ENCODE data around the gene OSBPL6. TPM values are rescaled to one million over a fixed set of nuclear protein-coding genes. Genes with fewer than 3 reads are reported as not detected.
A peak's percentile ranks its signal among the peaks of the same experiment; 100 is the strongest.

The OSBPL6 gene
- total and polyA plus RNA-seq, 9 of the 15 experiments (the other 6 are each of a cell fraction or from before 2014, with no cell fraction given) = 3.4 to 12.7 (median 9.3) TPM

DNA sequence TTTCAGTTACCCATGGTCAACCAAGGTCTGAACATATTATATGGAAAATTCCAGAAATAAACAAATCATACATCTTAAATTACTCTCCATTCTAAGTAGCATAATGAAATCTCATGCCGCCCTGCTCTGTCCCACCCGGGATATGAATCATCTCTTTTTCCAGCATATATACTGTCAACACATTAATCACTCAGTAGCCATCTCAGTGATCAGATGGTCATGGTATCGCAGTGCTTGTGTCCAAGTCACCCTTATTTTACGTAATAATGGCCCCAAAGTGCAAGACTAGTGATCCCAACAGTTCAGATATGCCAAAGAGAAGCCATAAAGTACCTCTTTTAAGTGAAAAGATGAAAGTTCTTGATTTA lies 43.8 kb downstream of the OSBPL6 start (continued):
- TF ChIP-seq, protein P1, sequence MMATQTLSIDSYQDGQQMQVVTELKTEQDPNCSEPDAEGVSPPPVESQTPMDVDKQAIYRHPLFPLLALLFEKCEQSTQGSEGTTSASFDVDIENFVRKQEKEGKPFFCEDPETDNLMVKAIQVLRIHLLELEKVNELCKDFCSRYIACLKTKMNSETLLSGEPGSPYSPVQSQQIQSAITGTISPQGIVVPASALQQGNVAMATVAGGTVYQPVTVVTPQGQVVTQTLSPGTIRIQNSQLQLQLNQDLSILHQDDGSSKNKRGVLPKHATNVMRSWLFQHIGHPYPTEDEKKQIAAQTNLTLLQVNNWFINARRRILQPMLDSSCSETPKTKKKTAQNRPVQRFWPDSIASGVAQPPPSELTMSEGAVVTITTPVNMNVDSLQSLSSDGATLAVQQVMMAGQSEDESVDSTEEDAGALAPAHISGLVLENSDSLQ (IDR thresholded peaks at IDR 0.05) = peak; percentile 75
- TF ChIP-seq ZNF23 (CRISPR knock-in tag; IDR thresholded peaks at IDR 0.05) (no peak), SRF (CRISPR knock-in tag; IDR thresholded peaks at IDR 0.05) (peak in 1 of 2 experiments; percentile 65; a peak in 1 of 4 replicates), TAF15 (IDR thresholded peaks at IDR 0.05; ENCODE audit: low read depth, low read length) (no peak)

DNA sequence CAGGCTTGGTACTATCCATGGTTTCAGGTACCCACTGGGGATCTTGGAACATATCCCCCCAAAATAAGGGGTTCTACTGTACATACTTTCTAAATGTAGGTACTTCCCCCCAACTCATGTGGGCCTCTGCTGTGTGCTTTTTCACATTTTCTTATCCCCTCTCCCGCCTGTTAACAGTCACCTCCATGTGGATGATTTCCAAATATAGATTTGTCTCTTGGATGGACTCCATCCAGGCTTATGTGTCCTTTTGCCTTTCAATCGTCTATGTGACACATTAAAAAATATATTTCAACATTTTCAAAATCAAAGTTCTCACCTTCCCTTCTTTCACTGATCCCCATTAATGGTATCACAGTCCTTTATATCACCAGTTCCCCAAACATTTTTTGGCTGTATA lies 44.4 kb downstream of the OSBPL6 start:
- FAIRE-seq (no peak), ATAC-seq (no peak), DNase-seq (ENCODE audit: extremely low read depth in 1 of 4, low spot score in 3 of 4) (no peak)
- intact Hi-C loops (cut with micrococcal nuclease) (no loop called here), in situ Hi-C loops (cut with MboI) (no loop called here)
- no TSS peak for BruUV-seq (replicated peaks)
- Histone ChIP-seq H3K27ac (ENCODE audit: extremely low read depth, low read depth, low read length) (no peak overlapping the region), H3K9me3 (replicated peaks; ENCODE audit: control insufficient read depth, insufficient read depth, low read depth, low read length) (no peaks in the 10 kb centered on the region), H3K79me2 (ENCODE audit: control insufficient read depth, insufficient read depth, low read length) (no peaks in the 10 kb centered on the region), H3K4me2 (ENCODE audit: insufficient read depth, low read length) (no peak overlapping the region), H3K36me3 (ENCODE audit: control insufficient read depth, insufficient read depth, low read length) (no peaks in the 10 kb centered on the region), H2AFZ (ENCODE audit: low read depth, low read length) (no peak overlapping the region), H3K4me3 (no peak overlapping the region), H3K27me3 (ENCODE audit: control insufficient read depth in 2 of 2, insufficient read depth in 2 of 2, low read length in 2 of 2) (no peaks in the 10 kb centered on the region), H3K4me1 (replicated peaks in 1 of 2; ENCODE audit: control insufficient read depth in 2 of 2, insufficient read depth in 2 of 2, low read length in 2 of 2) (peaks cover 0 to 13% of the 10 kb centered on the region in 2 experiments; a peak in 2 of 5 replicates), H4K20me1 (replicated peaks; ENCODE audit: control insufficient read depth, insufficient read depth, low read length) (no peaks in the 10 kb centered on the region), H3K9me1 (ENCODE audit: control insufficient read depth, insufficient read depth, low read length) (no peaks in the 10 kb centered on the region), H3K9ac (ENCODE audit: insufficient read depth in 1 of 2, low read depth in 2 of 2, low read length in 2 of 2) (no peak overlapping the region)
- ChIA-PET POLR2A (no interaction called here), CTCF (ENCODE audit: low intra/inter-chr PET ratio) (no interaction called here)
- 31% methylated on average over 2 of the region's 2 CpGs for WGBS (ENCODE audit: insufficient coverage, low coverage, missing lambda C conversion rate)
- TF ChIP-seq CCAR2 (IDR thresholded peaks at IDR 0.05; ENCODE audit: low read depth, low read length) (no peak), KDM2B (CRISPR knock-in tag; IDR thresholded peaks at IDR 0.05) (no peak), ZC3H11A (IDR thresholded peaks at IDR 0.05; ENCODE audit: low read depth, low read length) (no peak), ZFPM2 (CRISPR knock-in tag; IDR thresholded peaks at IDR 0.05) (no peak), SIN3B (IDR thresholded peaks at IDR 0.05; ENCODE audit: low read depth) (no peak), NRF1 (conservative IDR thresholded peaks at IDR 0.05 in 1 of 2, IDR thresholded peaks at IDR 0.05 in 1 of 2) (no peak)
- TF ChIP-seq, protein P2, sequence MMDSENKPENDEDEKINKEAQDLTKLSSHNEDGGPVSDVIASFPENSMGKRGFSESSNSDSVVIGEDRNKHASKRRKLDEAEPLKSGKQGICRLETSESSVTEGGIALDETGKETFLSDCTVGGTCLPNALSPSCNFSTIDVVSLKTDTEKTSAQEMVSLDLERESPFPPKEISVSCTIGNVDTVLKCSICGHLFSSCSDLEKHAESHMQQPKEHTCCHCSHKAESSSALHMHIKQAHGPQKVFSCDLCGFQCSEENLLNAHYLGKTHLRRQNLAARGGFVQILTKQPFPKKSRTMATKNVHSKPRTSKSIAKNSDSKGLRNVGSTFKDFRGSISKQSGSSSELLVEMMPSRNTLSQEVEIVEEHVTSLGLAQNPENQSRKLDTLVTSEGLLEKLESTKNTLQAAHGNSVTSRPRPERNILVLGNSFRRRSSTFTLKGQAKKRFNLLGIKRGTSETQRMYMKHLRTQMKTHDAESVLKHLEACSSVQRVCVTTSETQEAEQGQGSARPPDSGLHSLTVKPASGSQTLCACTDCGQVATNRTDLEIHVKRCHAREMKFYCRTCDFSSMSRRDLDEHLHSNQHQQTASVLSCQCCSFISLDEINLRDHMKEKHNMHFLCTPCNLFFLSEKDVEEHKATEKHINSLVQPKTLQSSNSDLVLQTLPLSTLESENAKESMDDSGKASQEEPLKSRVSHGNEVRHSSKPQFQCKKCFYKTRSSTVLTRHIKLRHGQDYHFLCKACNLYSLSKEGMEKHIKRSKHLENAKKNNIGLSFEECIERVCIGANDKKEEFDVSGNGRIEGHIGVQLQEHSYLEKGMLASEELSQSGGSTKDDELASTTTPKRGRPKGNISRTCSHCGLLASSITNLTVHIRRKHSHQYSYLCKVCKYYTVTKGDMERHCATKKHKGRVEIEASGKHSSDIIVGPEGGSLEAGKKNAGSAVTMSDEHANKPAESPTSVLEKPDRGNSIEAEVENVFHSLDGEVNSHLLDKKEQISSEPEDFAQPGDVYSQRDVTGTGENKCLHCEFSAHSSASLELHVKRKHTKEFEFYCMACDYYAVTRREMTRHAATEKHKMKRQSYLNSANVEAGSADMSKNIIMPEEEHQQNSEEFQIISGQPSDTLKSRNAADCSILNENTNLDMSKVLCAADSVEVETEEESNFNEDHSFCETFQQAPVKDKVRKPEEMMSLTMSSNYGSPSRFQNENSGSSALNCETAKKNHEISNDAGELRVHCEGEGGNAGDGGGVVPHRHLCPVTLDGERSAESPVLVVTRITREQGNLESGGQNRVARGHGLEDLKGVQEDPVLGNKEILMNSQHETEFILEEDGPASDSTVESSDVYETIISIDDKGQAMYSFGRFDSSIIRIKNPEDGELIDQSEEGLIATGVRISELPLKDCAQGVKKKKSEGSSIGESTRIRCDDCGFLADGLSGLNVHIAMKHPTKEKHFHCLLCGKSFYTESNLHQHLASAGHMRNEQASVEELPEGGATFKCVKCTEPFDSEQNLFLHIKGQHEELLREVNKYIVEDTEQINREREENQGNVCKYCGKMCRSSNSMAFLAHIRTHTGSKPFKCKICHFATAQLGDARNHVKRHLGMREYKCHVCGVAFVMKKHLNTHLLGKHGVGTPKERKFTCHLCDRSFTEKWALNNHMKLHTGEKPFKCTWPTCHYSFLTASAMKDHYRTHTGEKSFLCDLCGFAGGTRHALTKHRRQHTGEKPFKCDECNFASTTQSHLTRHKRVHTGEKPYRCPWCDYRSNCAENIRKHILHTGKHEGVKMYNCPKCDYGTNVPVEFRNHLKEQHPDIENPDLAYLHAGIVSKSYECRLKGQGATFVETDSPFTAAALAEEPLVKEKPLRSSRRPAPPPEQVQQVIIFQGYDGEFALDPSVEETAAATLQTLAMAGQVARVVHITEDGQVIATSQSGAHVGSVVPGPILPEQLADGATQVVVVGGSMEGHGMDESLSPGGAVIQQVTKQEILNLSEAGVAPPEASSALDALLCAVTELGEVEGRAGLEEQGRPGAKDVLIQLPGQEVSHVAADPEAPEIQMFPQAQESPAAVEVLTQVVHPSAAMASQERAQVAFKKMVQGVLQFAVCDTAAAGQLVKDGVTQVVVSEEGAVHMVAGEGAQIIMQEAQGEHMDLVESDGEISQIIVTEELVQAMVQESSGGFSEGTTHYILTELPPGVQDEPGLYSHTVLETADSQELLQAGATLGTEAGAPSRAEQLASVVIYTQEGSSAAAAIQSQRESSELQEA (IDR thresholded peaks at IDR 0.05; ENCODE audit: low read depth) = no peak
- TF ChIP-seq, protein P3, sequence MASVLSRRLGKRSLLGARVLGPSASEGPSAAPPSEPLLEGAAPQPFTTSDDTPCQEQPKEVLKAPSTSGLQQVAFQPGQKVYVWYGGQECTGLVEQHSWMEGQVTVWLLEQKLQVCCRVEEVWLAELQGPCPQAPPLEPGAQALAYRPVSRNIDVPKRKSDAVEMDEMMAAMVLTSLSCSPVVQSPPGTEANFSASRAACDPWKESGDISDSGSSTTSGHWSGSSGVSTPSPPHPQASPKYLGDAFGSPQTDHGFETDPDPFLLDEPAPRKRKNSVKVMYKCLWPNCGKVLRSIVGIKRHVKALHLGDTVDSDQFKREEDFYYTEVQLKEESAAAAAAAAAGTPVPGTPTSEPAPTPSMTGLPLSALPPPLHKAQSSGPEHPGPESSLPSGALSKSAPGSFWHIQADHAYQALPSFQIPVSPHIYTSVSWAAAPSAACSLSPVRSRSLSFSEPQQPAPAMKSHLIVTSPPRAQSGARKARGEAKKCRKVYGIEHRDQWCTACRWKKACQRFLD (CRISPR knock-in tag; IDR thresholded peaks at IDR 0.05) = no peak
